Middle frontal gyrus (tissue), 1 donor: Measurements from ENCODE around the gene SLC30A4.
A peak's percentile ranks its signal among the peaks of the same experiment; 100 is the strongest.
"Not testable (repeated sequence)": the region's sequence is repeated elsewhere in the genome, so short reads cannot be mapped to it uniquely, and the experiment has no call there.

Source experiments
- DNase-seq: peaks from one replicate; pipeline ENCODE4 v3.0.0-alpha.2; 2015; ENCODE audit warnings: low spot score; ENCODE audit errors: extremely low spot score

Gene SLC30A4, protein sequence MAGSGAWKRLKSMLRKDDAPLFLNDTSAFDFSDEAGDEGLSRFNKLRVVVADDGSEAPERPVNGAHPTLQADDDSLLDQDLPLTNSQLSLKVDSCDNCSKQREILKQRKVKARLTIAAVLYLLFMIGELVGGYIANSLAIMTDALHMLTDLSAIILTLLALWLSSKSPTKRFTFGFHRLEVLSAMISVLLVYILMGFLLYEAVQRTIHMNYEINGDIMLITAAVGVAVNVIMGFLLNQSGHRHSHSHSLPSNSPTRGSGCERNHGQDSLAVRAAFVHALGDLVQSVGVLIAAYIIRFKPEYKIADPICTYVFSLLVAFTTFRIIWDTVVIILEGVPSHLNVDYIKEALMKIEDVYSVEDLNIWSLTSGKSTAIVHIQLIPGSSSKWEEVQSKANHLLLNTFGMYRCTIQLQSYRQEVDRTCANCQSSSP

DNA sequence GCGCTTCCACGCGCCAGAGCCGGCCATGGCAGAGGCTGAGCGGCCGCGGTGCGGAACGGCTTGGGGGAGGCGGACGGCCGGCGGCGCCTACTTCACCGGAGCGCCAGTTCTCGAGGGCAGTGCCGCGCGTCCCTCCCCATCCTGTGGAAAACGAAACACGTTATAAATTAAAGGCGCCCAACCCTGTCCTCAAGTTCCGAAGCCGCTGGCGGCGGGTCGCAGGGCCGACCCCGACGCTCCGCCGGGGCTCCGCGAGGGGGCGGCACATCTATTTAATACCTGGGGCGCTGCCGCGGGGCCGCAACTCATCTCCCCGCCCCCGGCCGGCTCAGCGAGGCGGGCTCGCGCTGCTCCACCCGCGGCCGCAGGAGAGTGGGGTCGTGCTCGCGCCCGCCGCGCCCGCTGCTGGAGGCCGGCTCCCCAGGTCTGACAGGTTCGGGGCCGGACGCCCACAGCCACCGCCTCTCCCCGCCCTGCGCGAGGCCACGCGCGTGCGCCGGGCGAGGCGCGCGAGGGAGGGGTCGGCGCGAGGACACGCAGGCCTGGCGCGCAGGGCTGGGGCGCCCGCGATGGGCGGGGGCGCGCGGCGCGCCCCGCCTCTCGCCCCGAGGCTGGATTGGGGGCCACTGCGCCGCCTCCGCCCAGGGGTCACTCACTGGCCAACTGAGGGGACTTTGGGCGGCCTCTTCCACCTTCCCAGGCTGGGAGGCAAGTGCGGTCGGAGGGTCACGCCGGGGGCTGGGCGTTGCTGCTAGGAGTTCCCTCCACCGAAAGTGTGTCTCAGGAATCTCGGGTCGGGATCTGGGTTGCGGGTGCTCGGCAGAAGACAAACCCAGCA lies at the start of gene SLC30A4:
Gene SLC30A4 (minus strand): TSS at position 428 of the 838 bp plus-strand sequence. CDS start 401 bp downstream, at position 27.
- DNase-seq, result peak; percentile 59

DNA sequence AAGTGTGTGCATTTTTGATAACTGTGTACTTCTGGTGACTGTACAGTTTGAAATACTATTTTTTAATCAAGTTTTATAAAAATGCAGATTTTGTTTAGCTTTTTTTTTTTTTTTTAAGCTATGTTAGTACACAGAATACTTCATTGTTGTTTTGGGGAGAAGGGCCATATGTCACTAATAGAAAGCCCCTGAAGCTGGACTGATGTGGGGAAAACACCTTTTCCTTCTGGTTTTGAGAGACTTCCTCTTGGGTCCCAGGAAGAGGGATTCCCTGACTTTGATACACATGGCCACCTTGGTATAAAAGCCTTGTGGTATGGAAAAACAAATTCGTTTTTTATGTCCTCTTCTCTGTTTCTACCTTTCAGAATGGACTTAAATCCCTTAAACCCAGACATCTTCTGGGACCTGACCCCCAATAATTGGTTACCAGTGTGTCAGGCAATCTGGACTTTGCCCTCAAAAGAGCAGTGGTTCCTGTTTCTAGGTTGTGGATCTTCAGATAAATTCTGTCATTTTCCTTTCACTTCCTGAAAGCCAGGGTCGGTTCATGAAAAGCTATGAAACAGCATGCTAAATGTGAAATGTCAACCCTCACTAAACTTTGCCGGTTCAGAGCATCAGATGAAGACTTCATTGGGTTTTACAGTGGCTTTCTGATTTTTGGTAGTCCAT lies 33.5 kb upstream of the SLC30A4 start:
- DNase-seq, result no peak

DNA sequence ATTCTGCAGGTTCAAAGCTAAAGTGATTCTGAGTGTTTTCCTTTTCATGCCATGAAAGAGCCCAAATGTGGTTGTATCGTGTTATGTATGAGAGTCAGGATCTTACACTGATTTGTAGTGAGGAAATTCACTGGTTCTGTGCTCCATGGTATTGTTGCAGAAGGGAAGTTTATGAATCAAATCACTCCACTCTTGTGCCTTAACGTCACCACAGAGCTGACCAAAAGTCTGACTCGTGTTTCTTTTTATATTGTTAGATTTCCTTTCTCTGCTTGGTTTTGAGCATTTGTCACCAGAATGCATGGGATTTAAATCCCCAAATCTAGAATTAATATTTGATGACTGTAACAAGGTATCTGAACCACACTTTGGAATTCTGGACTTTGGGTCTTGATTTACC lies 29.1 kb upstream of the SLC30A4 start:
- DNase-seq, result no peak

DNA sequence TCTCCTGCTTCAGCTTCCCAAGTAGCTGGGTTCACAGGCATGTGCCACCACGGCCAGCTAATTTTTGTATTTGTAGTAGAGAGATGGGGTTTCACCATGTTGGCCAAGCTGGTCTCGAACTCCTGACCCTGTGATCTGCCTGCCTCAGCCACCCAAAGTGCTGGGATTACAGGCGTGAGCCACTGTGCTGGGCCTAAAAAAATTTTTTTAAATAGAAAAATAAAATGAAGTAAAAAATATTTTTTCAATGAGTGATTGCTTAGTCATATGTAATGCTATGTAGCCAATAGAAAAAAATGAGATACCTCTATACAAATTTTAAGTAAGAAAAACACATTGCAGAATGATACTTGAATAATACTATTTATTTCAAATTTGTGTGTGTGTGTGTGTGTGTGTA lies 27.9 kb upstream of the SLC30A4 start:
- DNase-seq, result no peak

DNA sequence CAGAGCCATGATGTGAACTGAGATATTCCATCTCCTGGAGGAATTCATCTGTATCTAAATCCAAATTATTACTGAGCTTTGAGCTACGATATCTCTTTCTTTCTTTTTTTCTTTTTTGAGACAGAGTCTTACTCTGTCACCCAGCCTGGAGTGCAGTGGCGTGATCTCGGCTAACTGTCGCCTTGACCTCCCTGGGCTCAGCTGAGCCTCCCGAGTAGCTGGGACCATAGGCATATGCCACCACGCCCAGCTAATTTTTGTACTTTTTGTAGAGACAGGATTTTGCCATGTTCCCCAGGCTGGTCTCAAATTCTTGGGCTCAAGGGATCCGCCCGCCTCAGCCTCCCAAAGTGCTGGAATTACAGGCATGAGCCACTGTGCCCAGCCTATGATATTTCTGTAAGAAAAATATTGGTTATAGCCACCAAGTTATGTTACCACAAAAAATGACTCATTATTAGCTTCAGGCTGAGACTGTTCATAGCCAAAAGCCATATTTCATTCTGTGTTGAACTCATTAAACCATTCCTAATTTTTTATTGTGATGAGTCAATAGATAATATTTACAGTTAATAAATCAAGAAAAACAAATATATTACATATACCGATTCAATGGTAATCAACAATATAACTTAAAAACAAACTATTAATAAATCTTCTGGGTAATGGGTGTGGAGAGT lies 27.1 kb upstream of the SLC30A4 start:
- DNase-seq, result no peak

DNA sequence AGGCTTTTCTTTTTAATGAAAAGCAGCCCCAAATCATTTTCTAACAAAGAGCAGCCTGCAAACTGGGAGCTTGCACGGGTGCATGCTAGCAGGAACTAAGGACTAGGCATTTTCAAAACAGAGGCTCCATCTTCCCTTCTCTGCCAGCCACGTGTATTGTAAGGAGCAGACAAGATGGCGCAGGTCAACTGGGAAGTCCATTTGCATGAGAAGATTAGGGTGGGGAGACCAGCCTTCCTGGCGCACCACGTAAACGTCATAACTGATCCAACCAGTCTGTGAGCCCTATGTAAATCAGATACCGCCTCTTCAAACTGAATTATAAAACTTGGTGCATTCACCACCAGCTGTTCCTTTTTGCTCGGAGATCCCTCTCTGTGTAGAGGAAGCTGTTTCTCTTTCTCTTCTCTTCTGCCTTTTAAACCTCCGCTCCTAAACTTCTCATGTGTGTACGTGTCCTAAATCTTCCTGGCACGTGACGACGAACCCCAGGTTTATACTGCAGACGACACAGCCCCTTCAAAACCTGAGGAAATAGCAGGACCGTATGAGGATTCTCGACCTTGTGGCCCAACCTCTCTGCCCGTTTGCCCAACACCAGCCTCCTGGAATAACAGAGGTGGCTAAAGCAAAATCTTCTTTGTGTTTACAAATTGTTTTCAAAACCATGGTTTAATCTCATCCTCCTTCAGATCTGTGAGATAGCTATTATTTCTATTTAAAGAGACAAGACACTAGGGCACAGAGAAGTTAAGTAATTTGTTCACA lies 26.4 kb upstream of the SLC30A4 start:
- no peak for DNase-seq

DNA sequence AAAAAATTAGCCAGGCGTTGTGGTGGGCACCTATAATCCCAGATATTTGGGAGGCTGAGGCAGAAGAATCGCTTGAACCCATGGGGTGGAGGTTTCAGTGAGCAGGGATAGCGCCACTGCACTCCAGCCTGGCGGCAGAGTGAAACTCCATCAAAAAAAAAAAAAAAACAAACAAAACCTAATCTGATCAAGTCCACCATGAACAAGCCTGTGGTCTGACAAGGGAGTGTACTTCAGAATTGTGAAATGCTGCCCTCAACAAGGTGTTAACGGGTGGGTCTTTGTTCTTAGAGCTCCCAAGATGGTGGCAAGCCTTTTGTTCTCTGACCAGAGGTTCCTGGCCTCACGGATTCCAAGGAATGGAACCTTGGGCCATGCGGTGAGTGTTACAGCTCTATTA lies 24.2 kb upstream of the SLC30A4 start:
- no peak for DNase-seq

DNA sequence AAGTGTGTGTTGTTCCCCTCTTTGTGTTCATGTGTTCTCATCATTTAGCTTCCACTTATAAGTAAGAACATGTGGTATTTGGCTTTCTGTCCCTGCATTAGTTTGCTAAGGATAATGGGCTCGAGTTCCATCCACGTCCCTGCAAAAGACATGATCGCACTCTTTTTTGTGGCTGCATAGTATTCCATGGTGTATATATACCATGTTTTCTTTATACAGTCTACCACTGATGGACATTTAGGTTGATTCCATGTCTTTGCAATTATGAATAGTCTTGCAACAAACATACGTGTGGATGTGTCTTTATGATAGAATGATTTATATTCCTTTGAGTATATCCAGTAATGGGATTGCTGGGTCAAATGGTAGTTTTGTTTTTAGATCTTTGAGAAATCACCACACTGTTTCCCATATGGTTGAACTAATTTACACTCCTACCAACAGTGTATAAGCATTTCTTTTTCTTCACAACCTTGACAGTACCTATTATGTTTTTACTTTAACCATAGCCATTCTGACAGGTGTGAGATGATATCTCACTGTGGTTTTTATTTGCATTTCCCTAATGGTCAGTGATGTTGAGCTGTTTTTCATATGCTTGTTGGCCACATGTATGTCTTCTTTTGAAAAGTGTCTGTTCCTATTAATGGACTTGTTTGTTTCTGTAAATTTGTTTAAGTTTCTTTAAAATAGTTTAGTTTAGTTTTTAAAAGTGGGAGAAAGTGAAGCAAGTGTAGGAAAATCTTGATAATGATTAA lies 21.9 kb upstream of the SLC30A4 start:
- no peak for DNase-seq

DNA sequence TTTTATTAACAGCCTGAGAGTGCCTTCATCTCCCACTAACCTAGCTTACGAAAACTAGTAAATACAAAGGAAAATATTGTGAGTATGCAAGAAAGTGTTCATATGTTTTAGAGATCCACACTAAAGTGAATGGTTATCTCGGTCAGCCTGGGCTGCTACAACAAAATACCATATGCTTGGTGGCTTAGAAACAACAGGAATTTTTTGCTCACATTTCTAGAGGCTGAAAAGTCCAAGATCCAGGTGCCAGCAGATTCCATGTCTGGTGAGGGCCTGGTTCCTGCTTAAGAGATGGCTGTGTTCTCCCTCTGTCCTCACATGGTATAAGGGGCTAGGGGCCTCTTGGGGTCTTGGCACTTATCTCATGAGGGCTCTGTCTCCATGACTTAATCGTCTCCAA lies 20.5 kb upstream of the SLC30A4 start:
- DNase-seq, result no peak

DNA sequence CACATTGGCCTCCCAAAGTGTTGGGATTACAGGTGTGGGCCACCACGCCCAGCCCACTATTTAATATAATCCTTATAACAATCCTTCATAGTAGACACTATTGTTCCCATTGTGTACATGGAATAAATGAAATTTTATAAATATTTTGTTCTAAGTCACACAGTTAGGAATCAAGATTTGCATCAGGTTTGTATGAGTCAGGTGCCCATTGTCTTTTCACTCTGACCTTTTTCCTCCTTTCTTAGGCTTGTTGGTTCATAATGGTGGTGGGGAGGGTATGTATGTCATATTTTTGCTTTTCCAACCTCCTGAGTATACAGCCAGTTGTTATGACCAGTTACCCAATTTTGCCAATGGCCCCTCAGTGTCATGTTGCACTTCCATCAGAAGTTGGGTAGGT lies 18.0 kb upstream of the SLC30A4 start:
- no peak for DNase-seq

DNA sequence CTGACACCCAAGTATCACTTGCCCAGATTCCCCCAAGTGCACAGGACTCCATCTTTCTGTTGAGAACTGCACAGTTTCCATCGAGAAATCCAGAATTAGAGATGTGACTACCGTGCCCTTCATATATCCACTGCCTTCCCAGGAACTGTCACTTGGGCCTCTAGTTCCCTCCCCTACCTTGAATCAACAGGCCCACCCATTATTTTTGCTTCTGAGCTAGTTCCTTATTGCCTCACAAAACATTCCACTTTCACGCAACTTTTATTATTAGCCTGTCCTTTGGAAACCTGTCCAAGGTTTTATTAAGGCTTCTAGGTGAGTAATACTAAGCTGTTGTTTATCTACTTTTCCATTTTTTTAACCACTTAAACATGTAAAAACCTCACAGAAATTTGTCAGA lies 17.1 kb upstream of the SLC30A4 start:
- DNase-seq, result no peak

DNA sequence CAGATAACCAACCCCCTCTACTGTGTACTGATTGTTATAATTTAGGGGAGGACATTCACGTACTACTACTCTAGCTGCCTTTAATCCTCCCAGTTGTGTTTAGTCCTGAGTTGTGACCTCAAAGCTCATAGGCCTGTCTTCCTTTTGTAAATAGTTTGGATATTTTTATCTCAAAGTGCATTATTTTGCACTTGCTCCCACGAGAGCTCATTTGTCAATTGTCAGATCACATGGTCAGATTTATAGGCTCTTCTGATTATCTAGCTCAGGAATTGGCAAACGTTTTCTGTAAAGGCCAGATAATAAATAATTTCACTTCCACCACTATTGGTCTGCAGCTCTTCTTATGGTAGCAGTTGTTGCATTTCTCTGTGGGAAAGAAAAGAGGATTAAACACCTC lies 14.4 kb upstream of the SLC30A4 start:
- no peak for DNase-seq

DNA sequence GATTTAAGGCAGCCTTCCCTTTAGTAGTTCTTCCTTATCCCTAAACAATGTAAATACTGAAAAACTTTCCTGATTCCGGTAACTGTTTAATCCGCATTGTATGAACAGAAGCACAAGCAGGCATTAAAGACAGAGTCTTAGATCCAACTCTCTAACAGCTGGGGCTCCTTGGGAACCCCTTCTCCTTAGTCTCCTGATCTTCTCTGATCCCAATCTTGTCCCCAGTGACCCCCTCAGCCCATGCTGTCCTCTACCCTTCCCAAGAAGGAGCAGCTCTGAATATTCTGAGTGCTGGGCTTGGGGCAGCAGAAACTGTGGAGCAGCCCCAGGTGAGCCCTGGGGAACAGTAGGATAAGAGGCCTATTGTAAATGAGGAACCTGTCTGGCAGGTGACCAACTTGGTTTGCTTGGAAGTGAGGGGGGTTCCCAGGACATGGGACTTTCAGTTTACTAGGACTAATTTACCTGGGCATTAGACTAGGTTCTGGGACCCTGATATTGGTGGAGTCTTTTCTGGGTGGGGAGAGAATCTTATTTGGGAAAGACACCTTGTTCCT lies 13.0 kb upstream of the SLC30A4 start:
- no peak for DNase-seq

DNA sequence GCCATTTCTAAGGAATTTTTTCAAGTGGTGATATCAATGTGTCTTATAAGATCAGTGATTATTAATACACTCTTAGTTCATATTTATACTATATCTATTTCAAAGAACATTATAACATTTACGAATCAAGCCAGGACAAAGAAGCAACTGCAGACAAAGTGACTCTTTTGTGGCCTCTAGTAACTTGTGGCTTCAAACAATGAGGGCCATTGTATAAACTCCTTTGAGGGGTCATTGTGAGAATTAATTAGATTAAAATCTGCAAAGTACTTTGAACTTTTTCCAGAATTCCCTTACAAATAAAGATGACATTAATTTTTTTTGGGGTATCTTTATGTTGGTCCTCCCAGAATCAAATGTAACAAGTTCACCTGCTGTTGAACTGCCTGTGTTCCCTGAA lies 12.3 kb upstream of the SLC30A4 start:
- DNase-seq, result no peak

DNA sequence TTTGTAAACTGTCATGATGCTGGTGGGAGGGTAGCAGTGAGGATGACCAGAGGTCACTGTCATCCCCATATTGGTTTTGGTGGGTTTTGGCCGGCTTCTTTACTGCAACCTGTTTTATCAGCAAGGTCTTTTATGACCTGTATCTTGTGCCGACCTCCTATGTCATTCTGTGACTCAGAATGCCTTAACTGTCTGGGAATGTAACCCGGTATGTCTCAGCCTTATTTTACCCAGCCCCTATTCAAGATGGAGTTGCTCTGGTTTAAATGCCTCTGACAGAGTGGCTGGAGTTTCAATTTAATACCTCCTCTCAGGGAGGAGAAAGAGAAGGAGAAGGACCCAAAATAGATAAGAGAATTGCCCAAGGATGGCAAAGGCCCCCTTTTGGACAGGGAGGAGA lies 10.3 kb upstream of the SLC30A4 start:
- DNase-seq, result not testable (repeated sequence)

DNA sequence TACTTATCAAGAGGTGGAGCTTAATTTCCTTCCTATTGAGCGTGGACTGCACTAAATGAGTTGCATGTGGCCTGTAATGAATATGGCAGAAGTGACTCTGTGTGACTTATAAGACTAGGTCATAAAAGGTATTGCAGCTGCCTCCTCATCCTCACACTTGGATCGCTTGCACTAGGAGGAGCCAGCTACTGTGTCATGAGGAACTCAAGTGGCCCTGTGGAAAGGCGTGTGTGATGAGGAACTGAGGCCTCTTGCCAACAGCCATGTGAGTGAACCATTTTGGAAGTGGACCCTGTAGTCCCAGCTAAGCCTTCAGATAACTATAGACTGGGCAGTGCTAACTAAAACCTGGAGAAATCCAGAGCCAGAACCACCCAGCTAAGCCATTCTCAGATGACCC lies 7.1 kb upstream of the SLC30A4 start:
- DNase-seq, result no peak

DNA sequence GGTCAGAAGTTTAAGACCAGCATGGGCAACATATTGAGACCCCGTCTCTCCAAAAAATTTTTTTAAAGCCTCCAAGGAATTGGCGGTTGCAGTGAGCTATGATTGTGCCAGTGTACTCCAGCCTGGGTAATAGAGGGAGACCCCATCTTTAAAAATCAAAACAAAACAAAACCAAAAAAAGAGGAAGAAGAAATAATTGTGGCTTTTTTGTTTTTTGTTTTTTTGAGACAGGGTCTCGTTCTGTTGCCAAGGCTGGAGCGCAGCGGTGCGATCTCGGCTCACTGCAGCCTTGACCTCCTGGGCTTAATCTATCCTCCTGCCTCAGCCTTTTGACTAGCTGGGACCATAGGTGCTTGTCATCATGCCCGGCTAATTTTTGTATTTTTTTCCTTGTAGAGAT lies 4.5 kb upstream of the SLC30A4 start:
- DNase-seq, result no peak

DNA sequence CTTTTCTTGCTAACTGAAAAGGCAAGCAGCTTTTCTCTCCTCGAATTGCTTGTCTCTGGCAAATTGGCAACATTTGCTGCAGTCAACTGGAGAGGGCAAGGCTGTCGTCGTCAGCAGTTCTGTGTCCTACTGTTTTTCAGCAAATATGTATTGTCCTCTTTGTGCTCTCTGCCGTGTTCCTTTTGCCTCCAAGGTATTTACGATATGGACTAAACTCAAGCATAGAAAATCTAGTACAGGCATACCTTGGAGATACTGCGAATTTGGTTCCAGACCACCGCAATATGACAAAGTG lies 558 bp upstream of the SLC30A4 start:
- no peak for DNase-seq

DNA sequence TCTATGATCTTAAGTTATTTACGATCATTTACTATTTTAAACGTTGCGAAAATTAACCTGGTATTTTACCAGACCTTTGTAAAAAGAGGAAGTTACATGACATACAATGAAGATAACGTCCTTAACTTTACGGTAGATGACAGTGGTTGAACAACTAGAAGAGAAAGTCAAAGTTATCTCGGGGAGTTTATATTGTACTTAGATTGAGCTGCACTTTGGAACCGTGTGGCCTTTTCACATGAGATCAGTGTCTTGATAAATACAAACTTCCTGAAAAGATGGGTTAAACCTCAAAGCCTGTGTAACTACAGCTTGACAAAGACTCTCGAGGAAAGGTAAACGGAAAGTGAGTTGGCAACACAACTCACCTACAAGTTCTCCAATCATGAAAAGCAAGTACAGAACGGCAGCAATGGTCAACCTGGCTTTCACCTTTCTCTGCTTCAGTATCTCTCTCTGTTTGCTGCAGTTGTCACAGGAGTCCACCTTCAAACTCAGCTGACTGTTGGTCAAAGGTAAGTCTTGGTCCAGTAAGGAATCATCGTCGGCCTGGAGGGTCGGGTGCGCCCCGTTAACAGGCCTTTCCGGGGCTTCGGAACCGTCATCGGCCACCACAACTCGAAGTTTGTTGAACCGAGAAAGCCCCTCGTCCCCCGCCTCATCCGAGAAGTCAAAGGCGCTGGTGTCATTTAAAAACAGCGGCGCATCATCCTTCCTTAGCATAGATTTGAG lies 793 bp downstream of the SLC30A4 start:
- DNase-seq, result no peak
